GM21447 (cell line): ENCODE results near the gene PDE11A.

ENCODE experiments used
- ATAC-seq: cut with Tn5 transposase; IDR thresholded peaks from one replicate; pipeline ENCODE4 v1.9.1; 2021; ENCODE audit not compliant: unreplicated experiment

PDE11A gene

GRCh38 chr2:177929662-177930522 lies 142.7 kb downstream of the PDE11A start:
- no peak for ATAC-seq

- ATAC-seq: no peak
Observed at GRCh38 chr2:177923323-177923722, 149.3 kb downstream of the PDE11A start.

- ATAC-seq: no peak
Observed at GRCh38 chr2:177921726-177922125, 150.9 kb downstream of the PDE11A start.

GRCh38 chr2:177917169-177917568 lies 155.4 kb downstream of the PDE11A start:
- no peak for ATAC-seq

- no peak for ATAC-seq
Observed at GRCh38 chr2:177916342-177916741, 156.2 kb downstream of the PDE11A start.

GRCh38 chr2:177914247-177914646 lies 158.3 kb downstream of the PDE11A start:
- ATAC-seq: no peak

GRCh38 chr2:177909962-177910361 lies 162.6 kb downstream of the PDE11A start:
- no peak for ATAC-seq

- no peak for ATAC-seq
Observed at GRCh38 chr2:177908824-177909223, 163.8 kb downstream of the PDE11A start.

- ATAC-seq: peak; percentile 51
Observed at GRCh38 chr2:177908182-177908581, 164.4 kb downstream of the PDE11A start.

GRCh38 chr2:177906041-177906718 lies 166.4 kb downstream of the PDE11A start:
- ATAC-seq: peak; percentile 81

GRCh38 chr2:177905640-177906039 lies 166.9 kb downstream of the PDE11A start:
- no peak for ATAC-seq

- no peak for ATAC-seq
Observed at GRCh38 chr2:177902395-177903163, 170.0 kb downstream of the PDE11A start.

- no peak for ATAC-seq
Observed at GRCh38 chr2:177900082-177900481, 172.5 kb downstream of the PDE11A start.

GRCh38 chr2:177897278-177897677 lies 175.3 kb downstream of the PDE11A start:
- ATAC-seq: no peak

- ATAC-seq: no peak
Observed at GRCh38 chr2:177896587-177896986, 176.0 kb downstream of the PDE11A start.

- no peak for ATAC-seq
Observed at GRCh38 chr2:177894546-177894945, 178.0 kb downstream of the PDE11A start.

- no peak for ATAC-seq
Observed at GRCh38 chr2:177893880-177894279, 178.7 kb downstream of the PDE11A start.

- ATAC-seq: no peak
Observed at GRCh38 chr2:177891533-177891932, 181.0 kb downstream of the PDE11A start.

- no peak for ATAC-seq
Observed at GRCh38 chr2:177889818-177890460, 182.6 kb downstream of the PDE11A start.

GRCh38 chr2:177888581-177888980 lies 184.0 kb downstream of the PDE11A start:
- no peak for ATAC-seq

GRCh38 chr2:177887722-177888121 lies 184.9 kb downstream of the PDE11A start:
- ATAC-seq: no peak
